K562 (cell line): ENCODE results near the gene PPARGC1A.

Experiments used
- PPARD ChIP-seq: fragments of 250-450 bp; sonication (Bioruptor Pico); IDR thresholded peaks from 2 replicates; pipeline ENCODE4 v1.8.0; 2022; ENCODE audit warnings: inconsistent platforms, mild to moderate bottlenecking, moderate library complexity
- SLC30A9 ChIP-seq: fragments of 250-450 bp; sonication (Bioruptor Pico); IDR thresholded peaks from 2 replicates; pipeline ENCODE4 v1.8.0; 2022; ENCODE audit warnings: mild to moderate bottlenecking, moderate library complexity
- ZNF12 ChIP-seq: sonication (generic); formaldehyde crosslinking; IDR thresholded peaks from 2 replicates; pipeline ENCODE4 v1.4.0; 2020; ENCODE audit warnings: mild to moderate bottlenecking, missing genetic modification reagents

GRCh38 chr4:23745377-23745776, 144.5 kb downstream of the PPARGC1A start:
- no peak for TF ChIP-seq SLC30A9
- TF ChIP-seq PPARD (CRISPR knock-in tag): no peak
- no peak for TF ChIP-seq ZNF12
